ENCODE data around the gene GAS1.

Gene GAS1

DNA sequence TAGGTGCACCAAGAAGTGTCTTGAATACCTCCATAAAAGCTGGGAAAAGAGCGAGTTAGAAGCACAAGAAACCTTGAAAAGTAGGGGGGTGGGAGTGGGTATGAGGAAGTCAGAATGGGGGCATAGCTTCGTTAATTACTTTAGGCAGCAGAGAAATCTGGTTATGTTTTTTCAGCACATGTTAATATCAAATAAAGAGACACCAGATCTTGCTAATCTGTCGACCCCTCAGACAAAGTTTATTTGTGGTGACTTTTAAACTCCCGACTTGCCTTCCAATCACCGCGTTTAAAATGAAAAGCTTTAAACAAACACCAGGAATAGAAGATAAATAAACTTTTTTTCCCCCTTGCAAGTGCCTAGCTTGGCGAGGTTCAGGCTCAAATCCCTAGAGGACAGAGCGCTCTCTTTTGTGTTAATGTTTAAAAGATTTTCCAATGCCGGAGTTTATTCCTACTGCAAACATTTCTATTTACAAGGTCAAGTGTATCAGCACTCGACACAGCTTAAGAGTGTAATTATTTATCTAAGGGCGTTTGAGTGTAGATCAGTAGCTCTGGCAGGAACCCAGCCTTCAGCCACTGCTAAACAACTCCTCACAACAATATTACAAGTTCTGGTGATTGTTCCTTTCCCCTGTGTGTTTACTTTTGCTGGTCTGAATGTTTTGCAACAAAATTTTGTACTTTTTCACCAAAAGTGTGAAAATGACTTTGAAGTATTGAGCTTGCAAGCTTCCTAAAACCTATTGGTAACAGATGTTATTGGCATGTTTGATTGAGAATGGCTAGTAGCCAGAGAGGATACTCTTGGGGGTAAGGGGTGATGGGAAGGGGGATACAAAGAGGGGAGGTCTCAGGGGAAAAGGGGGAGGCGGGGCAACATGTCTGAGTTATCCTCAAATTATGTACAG lies 3.8 kb downstream of the GAS1 start:
- in situ Hi-C loops (cut with HindIII; ENCODE audit: low pct_ligation_motif_present, low sequenced_read_pairs): no loop called here
- Histone ChIP-seq H3K4me3 (ENCODE audit: low read depth, low read length) (no peak overlapping the region), H3K27ac (no peak overlapping the region), H3K36me3 (replicated peaks) (no peaks in the 10 kb centered on the region), H3K27me3 (replicated peaks) (peaks cover 21% of the 10 kb centered on the region)
- TF ChIP-seq, protein P1, sequence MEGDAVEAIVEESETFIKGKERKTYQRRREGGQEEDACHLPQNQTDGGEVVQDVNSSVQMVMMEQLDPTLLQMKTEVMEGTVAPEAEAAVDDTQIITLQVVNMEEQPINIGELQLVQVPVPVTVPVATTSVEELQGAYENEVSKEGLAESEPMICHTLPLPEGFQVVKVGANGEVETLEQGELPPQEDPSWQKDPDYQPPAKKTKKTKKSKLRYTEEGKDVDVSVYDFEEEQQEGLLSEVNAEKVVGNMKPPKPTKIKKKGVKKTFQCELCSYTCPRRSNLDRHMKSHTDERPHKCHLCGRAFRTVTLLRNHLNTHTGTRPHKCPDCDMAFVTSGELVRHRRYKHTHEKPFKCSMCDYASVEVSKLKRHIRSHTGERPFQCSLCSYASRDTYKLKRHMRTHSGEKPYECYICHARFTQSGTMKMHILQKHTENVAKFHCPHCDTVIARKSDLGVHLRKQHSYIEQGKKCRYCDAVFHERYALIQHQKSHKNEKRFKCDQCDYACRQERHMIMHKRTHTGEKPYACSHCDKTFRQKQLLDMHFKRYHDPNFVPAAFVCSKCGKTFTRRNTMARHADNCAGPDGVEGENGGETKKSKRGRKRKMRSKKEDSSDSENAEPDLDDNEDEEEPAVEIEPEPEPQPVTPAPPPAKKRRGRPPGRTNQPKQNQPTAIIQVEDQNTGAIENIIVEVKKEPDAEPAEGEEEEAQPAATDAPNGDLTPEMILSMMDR (IDR thresholded peaks at IDR 0.05; ENCODE audit: low read depth, low read length, missing control alignments): no peak
- no peak for DNase-seq

DNA sequence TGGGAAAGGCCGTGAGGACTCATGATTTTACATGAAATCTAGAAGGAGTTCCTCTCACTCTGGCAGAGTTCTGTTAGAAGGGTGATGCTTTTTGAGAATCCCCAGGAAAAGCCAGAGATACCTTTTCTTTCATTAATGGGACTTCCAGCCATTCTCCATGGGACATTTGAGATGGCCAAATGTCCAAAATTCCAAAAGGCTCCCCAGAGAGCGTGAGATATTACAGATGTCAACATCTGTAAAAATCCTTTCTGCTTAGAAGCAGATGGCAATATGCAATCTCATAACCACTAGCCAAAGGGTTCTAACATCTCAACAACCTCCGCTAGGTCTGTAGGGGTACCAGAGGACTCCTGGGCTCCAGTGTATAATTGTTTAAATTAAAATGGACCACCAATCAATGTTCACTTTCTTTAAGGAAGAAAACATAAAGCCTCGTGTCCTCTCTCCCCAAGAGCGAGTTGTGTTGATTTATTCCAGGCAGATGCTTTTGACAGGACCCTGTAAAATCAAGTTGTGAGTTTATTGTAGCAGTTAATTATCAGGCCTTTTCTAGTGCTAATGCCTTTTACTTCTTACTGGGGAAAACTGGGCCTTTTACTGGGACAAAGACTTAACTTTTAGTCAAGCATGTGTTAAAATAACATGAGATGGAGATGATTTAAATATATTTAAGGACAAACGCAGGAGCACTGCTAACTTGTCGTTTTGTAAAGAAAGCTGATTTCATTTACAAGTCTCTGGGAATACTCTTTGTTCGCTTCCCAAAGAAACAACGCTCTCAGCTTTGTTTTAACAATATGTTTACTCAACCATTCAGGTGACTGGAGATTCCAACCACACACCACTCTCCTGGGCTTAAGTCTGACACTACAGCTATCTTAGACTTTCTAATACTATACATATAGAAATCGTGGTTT lies 4.8 kb downstream of the GAS1 start:
- peaks cover 21% of the 10 kb centered on the region for H3K27me3 ChIP-seq (replicated peaks)
- TF ChIP-seq, protein P1 (IDR thresholded peaks at IDR 0.05; ENCODE audit: low read depth, low read length, missing control alignments): no peak

GRCh38 chr9:86941197-86941596 lies 6.1 kb downstream of the GAS1 start:
- Histone ChIP-seq H3K36me3 (replicated peaks) (no peaks in the 10 kb centered on the region), H3K4me3 (ENCODE audit: low read depth, low read length) (no peak overlapping the region), H3K27ac (no peak overlapping the region), H3K27me3 (replicated peaks) (peaks cover 21% of the 10 kb centered on the region)
- in situ Hi-C loops (cut with HindIII; ENCODE audit: low pct_ligation_motif_present, low sequenced_read_pairs): no loop called here
- TF ChIP-seq, protein P1 (IDR thresholded peaks at IDR 0.05; ENCODE audit: low read depth, low read length, missing control alignments): no peak
- DNase-seq: no peak

More for the DNA sequence above, 4.8 kb downstream of the GAS1 start:
- DNase-seq: no peak
- no peak overlapping the region for H3K27ac ChIP-seq
- no peak overlapping the region for H3K4me3 ChIP-seq (ENCODE audit: low read depth, low read length)
- in situ Hi-C loops (cut with HindIII; ENCODE audit: low pct_ligation_motif_present, low sequenced_read_pairs): no loop called here
- no peaks in the 10 kb centered on the region for H3K36me3 ChIP-seq (replicated peaks)

DNA sequence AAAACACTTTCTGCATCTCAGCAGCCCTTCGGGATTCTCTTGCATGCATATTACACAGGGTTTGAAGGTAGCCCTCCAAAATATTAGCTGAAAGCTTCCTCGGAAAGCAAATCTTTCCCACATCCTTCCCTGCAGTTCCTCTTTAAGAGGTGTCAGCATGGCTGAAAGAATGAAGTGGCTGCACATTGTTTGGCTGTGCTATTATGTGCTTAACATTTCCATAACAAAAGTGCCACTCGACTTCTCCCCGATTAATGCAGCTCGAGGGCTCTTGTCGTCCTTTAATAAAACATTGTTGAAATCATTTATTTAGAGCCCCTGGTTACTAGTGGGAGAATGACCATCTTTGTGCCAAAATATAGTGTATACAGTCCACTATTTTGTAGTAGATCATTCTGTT lies 6.5 kb downstream of the GAS1 start:
- no peak for DNase-seq
- Histone ChIP-seq H3K4me3 (ENCODE audit: low read depth, low read length) (no peak overlapping the region), H3K27ac (no peak overlapping the region), H3K36me3 (replicated peaks) (no peaks in the 10 kb centered on the region), H3K27me3 (replicated peaks) (peaks cover 21% of the 10 kb centered on the region)
- TF ChIP-seq, protein P1 (IDR thresholded peaks at IDR 0.05; ENCODE audit: low read depth, low read length, missing control alignments): no peak
- in situ Hi-C loops (cut with HindIII; ENCODE audit: low pct_ligation_motif_present, low sequenced_read_pairs): no loop called here

DNA sequence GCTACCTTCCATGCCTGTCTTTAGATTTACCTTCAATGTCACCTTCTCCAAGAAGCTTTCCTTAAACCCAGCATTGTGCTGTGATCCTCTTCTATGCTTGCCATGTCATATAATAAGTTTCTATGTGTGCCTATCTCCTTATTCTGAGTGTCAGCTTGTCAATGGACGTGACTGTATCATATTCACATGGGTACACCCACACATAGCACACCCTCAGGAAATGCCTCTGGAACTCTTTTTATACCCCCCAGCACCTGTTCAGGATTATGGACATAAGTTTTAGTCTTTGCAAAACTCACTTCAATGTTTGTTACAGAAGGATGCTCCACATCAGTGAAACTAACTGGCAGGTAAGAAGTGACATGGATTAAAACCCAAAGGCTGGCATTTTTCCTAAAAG lies 7.4 kb downstream of the GAS1 start:
- TF ChIP-seq, protein P1 (IDR thresholded peaks at IDR 0.05; ENCODE audit: low read depth, low read length, missing control alignments): no peak
- in situ Hi-C loops (cut with HindIII; ENCODE audit: low pct_ligation_motif_present, low sequenced_read_pairs): no loop called here
- DNase-seq: no peak
- peaks cover 21% of the 10 kb centered on the region for H3K27me3 ChIP-seq (replicated peaks)
- H3K4me3 ChIP-seq (ENCODE audit: low read depth, low read length): no peak overlapping the region
- H3K27ac ChIP-seq: no peak overlapping the region
- H3K36me3 ChIP-seq (replicated peaks): no peaks in the 10 kb centered on the region

Measured in brain microvascular endothelial cell (primary cell).